Activated gamma-delta T cell (primary cell): Measurements from ENCODE around the gene QKI.

Experiments used
- DNase-seq: peaks from one replicate; lab custom pipeline; 2025; lab: John Stamatoyannopoulos, UW

Gene QKI

DNA sequence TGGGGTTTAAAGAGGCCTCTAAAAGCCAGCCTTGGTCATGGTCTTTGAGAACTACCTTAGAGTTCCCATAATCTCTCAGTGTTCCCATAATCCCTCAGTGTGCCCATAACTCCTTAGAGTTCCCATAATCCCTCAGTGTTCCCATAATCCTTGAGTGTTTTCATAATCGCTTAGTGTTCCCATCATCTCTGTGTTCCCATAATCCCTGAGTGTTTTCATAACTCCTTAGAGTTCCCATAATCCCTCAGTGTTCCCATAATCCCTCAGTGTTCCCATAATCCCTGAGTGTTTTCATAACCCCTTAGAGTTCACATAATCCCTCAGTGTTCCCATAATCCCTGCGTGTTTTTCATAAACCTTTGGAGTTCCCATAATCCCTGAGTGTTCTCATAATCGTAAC lies 199.2 kb downstream of the QKI start:
- DNase-seq = no peak

DNA sequence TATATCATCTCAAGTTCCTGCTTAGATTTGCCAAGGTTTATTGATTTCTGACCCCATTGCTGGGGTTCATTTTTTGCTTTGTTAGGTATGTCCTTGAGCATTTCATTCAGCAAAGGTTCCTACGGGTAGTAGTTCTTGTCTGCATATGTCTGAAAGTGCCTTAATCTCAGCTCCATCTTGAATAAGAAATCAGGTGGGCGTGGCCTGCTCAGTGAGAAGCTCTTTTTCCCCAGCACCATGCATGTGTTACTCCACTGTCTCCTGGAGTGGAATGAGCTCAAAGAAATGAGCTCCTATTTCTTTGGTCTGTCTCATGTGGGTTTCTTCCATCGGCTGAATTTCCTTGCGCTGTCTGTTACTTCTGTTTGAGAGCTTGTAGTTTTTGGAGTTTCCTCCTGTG lies 201.9 kb downstream of the QKI start:
- DNase-seq = no peak

GRCh38 chr6:163617549-163617948 lies 203.0 kb downstream of the QKI start:
- DNase-seq = no peak

DNA sequence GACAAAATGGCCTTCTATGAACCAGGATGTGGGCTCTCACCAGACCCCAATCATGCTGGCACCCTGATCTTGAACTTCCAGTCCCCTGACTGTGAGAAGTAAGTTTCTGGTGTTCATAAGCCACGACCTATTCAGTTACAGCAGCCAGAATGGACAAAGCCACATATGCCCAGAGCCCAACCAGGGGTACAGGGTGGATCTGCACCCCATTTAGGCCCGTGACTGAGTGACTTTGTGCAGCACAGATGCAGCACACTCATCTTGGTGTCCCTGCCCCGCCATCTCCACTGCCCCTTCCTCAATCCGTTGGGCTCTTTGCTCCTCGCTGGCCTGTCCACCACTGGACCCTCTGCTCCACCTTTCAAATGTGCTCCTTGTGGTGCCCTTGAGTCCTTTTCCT lies 205.6 kb downstream of the QKI start:
- no peak for DNase-seq

- DNase-seq = no peak
Observed at GRCh38 chr6:163620670-163621330, 206.3 kb downstream of the QKI start.

DNA sequence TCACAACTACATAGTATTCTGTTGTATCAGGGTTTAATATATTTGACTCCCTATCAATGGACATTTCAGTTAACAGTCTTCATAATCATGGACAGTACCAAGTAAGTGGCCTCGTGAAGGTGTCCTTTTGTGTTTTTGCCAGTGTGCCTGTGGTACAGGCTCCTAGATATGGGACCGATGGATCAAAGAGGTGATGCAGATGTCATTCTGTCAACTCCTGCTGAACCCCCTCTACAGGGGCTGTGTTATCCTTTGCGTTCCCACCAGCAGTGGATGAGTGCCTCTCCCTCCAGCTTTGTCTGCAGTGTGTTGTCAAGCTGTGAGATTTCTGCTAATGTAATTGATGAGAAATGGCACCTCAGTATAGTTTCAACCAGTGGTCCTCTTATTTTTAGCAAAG lies 210.7 kb downstream of the QKI start:
- no peak for DNase-seq

GRCh38 chr6:163626073-163626867 lies 211.8 kb downstream of the QKI start:
- no peak for DNase-seq

- DNase-seq = no peak
Observed at GRCh38 chr6:163627274-163628062, 212.9 kb downstream of the QKI start.
